ENCODE measurements around the gene RTP5. TPM values are rescaled to one million over a fixed set of nuclear protein-coding genes. Genes with fewer than 3 reads are reported as not detected.

Gene RTP5
- total and polyA plus RNA-seq, 2 of the 8 experiments (the other 6 are each of a cell fraction or from before 2014, with no cell fraction given) = not detected

- Histone ChIP-seq H3K18ac (ENCODE audit: extremely low read depth, low read length) (no peak overlapping the region), H2AFZ (ENCODE audit: low read length) (no peak overlapping the region), H4K5ac (ENCODE audit: insufficient read length, low read depth, low read length) (no peak overlapping the region), H3K4ac (replicated peaks; ENCODE audit: insufficient read length, low read depth, low read length) (no peak overlapping the region), H2BK20ac (ENCODE audit: low read length) (no peak overlapping the region), H4K20me1 (replicated peaks in 1 of 2; ENCODE audit: control insufficient read depth in 1 of 2, insufficient read depth in 2 of 2, low read length in 2 of 2) (no peaks in the 10 kb centered on the region), H4K8ac (ENCODE audit: extremely low read depth, insufficient read depth, low read length) (peak overlapping the region; percentile 51; the same call in 1 of the 2 replicates), H3K23ac (ENCODE audit: insufficient read length) (no peak overlapping the region), H4K91ac (replicated peaks; ENCODE audit: insufficient read length, low read length) (no peak overlapping the region), H3K27ac (ENCODE audit: low read depth, low read length) (no peak overlapping the region), H3K79me1 (ENCODE audit: low read depth, low read length) (no peaks in the 10 kb centered on the region), H3K9me3 (ENCODE audit: insufficient read depth in 2 of 2, low read depth in 1 of 2, low read length in 1 of 2) (no peaks in the 10 kb centered on the region), H2BK5ac (ENCODE audit: low read depth, low read length) (no peak overlapping the region), H3K36me3 (ENCODE audit: control insufficient read depth in 2 of 4, insufficient read depth in 4 of 4, low read length in 3 of 4) (no peaks in the 10 kb centered on the region), H3K4me1 (replicated peaks in 1 of 4; ENCODE audit: control insufficient read depth in 3 of 4, insufficient read depth in 4 of 4, low read length in 3 of 4) (no peaks in the 10 kb centered on the region), H3K79me2 (ENCODE audit: control insufficient read depth in 1 of 2, insufficient read depth in 2 of 2, low read length in 2 of 2) (no peaks in the 10 kb centered on the region), H3K27me3 (replicated peaks in 1 of 4; ENCODE audit: control insufficient read depth in 3 of 4, extremely low read depth in 1 of 4, insufficient read depth in 3 of 4, low read length in 3 of 4) (no peaks in the 10 kb centered on the region), H2BK120ac (replicated peaks; ENCODE audit: low read depth, low read length) (no peak overlapping the region), H3K4me3 (ENCODE audit: extremely low read depth in 1 of 4, insufficient read depth in 2 of 4, low read depth in 3 of 4, low read length in 4 of 4) (no peak overlapping the region), H3K4me2 (ENCODE audit: insufficient read depth in 1 of 2, low read depth in 2 of 2, low read length in 2 of 2) (no peak overlapping the region), H2BK12ac (ENCODE audit: low read depth, low read length) (no peak overlapping the region), H3K9ac (replicated peaks in 1 of 4; ENCODE audit: extremely low read depth in 1 of 4, low read depth in 3 of 4, low read length in 3 of 4) (no peak overlapping the region), H3K56ac (replicated peaks; ENCODE audit: insufficient read length, low read depth, low read length) (no peak overlapping the region), H2AK5ac (ENCODE audit: low read depth, low read length) (no peak overlapping the region), H2BK15ac (ENCODE audit: low read length) (no peak overlapping the region), H3K14ac (ENCODE audit: insufficient read length) (no peak overlapping the region), H3K23me2 (ENCODE audit: low read depth, low read length) (no peaks in the 10 kb centered on the region)
- POLR2A ChIA-PET (ENCODE audit: partially characterized antibody) = no interaction called here
- peak in 1 of 2 experiments; percentile 39 for DNase-seq (ENCODE audit: low read depth in 1 of 2, low spot score in 2 of 2)
- 93% methylated on average over 22 of the region's 26 CpGs; no CpG with 5 or more reads in 1 of the 2 experiments for WGBS, 2 experiments (ENCODE audit: extremely low coverage in 1 of 2, insufficient coverage in 1 of 2, insufficient read length in 1 of 2, insufficient replicate concordance in 2 of 2, low coverage in 1 of 2, low lambda C conversion rate in 2 of 2, missing lambda C conversion rate in 1 of 2)
- no peak for FAIRE-seq
- CTCF ChIA-PET (ENCODE audit: partially characterized antibody) = interaction anchor here (1.6 kb wide), 1 partner anchor 15 kb away, joined by 4 read pairs; no protein-coding TSS in a partner anchor
- TF ChIP-seq CHD1 (IDR thresholded peaks at IDR 0.05; ENCODE audit: low read depth, low read length) (no peak), TAF7 (optimal IDR thresholded peaks at IDR 0.05; ENCODE audit: borderline replicate concordance, low read depth, low read length) (no peak), SIRT6 (IDR thresholded peaks at IDR 0.05; ENCODE audit: low read length) (no peak), RFX5 (IDR thresholded peaks at IDR 0.05; ENCODE audit: borderline replicate concordance, low read depth, low read length) (no peak), GTF2F1 (IDR thresholded peaks at IDR 0.05; ENCODE audit: borderline replicate concordance, low read depth, low read length) (no peak), CHD2 (IDR thresholded peaks at IDR 0.05; ENCODE audit: low read length) (no peak), SAP30 (IDR thresholded peaks at IDR 0.05; ENCODE audit: insufficient read depth, insufficient replicate concordance, low read length) (no peak)
Measured at GRCh38 chr2:241851325-241852115, 18.0 kb upstream of the RTP5 start.
